Breast epithelium (tissue), 4 donors: ENCODE measurements around the gene PGBD5. TPM values are rescaled to one million over a fixed set of nuclear protein-coding genes. Genes with fewer than 3 reads are reported as not detected.

ENCODE experiments used
- DNase-seq, 2 donors: peaks; one replicate each; pipeline ENCODE4 v3.0.0-alpha.2; 2019; ENCODE audit warnings: low spot score in 2 of 2
- H3K27ac ChIP-seq, 2 donors: fragments of 200-600 bp; sonication (generic) in 1 of 2; one replicate each; pipeline ENCODE4 v1.5.1; 2016 to 2019; ENCODE audit warnings: mild to moderate bottlenecking in 1 of 2
- H3K27me3 ChIP-seq, 2 donors: fragments of 200-600 bp; sonication (generic) in 1 of 2; one replicate each; pipeline versions ENCODE4 v1.5.1 to v1.6.0; 2017 to 2019; ENCODE audit warnings: control low read depth in 1 of 2, mild to moderate bottlenecking in 1 of 2
- H3K36me3 ChIP-seq: fragments of 200-600 bp; one replicate; pipeline ENCODE4 v1.5.1; 2019
- H3K4me1 ChIP-seq, 2 donors: fragments of 200-600 bp; sonication (generic); one replicate each; pipeline ENCODE4 v1.5.1; 2016 to 2019; ENCODE audit warnings: control low read depth in 1 of 2
- H3K4me3 ChIP-seq, 3 donors: fragments of 200-600 bp; sonication (generic); 1 replicate in 2 of 3; 2 replicates in 1 of 3; pipeline ENCODE4 v1.5.1; 2016 to 2019; ENCODE audit warnings: mild to moderate bottlenecking in 3 of 3, moderate library complexity in 2 of 3
- H3K9me3 ChIP-seq, 2 donors: fragments of 200-600 bp; sonication (generic) in 1 of 2; one replicate each; pipeline ENCODE4 v1.5.1; 2016 to 2019; ENCODE audit warnings: control low read depth in 1 of 2
- POLR2A ChIP-seq: fragments of 450-650 bp; IDR thresholded peaks from one replicate; pipeline ENCODE4 v1.6.1; 2016; ENCODE audit warnings: antibody characterized with exemption, mild to moderate bottlenecking, moderate library complexity
- POLR2AphosphoS5 ChIP-seq, 3 donors: sonication (generic); formaldehyde crosslinking; IDR thresholded peaks; one replicate each; pipeline ENCODE4 v1.6.1; 2017; ENCODE audit warnings: antibody characterized with exemption in 3 of 3
- intact Hi-C: fragments of 100-400 bp; cut with DNase I; formaldehyde crosslinking; loops from one replicate; pipeline ENCODE4 v1.15.1; 2023; ENCODE audit warnings: low total_unique reads
- total RNA-seq, 3 donors: library from RNA; depleted of rRNA; stranded (reverse); fragments of >200 nt; gene quantifications; one replicate each; pipeline ENCODE4 v1.1.0, GENCODE V29; 2016
- TF ChIP-seq, protein P1 (sequence below), 3 donors: fragments of 450-650 bp; IDR thresholded peaks; one replicate each; pipeline ENCODE4 v1.5.1; 2016 to 2017; ENCODE audit warnings: antibody characterized with exemption in 3 of 3, mild to moderate bottlenecking in 3 of 3, moderate library complexity in 3 of 3

The PGBD5 gene
- total RNA-seq, 3 donors from 2014 or later = 0.48 to 0.98 (median 0.59) TPM

DNA sequence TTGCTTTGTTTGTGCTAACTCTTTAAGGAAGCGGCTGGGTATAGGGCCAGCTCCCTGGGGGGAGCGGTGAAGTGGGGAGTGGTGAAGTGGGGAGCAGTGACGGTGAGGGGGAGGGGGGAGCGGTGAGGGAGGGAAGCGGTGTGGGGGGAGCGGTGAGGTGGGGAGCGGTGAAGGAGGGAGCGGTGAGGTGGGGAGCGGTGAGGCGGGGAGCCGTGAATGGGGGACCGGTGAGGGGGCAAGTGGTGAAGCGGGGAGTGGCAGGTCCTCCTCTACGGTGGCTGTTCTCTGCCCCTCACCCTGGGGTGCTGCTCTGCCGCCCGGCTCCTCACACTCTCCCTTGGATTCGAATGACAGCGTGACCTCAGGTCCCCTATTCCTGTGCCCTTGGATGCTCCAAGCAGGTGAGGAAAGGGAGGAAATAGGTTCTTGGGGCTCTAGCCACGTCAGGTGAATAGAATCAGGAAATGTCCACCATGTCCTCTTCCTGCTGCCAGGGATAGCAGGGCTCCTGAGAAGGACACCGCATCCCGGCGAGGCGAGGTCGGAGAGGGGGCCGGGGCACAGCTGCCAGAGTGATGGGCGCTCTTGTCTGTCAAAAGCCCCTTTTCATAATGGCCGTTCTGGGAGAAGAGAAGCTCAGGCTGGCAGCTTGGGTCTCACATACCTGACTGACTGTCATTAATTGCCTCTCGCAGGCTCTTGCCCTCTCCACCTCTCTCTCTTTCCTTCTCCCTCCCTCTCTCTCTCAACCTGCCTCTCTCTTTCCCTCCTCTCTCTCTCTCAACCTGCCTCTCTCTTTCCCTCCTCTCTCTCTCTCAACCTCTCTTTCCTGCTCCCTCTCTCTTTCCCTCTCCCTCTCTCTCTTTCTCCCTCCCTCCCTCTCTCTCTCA, 134.2 kb downstream of the PGBD5 start:
- Histone ChIP-seq H3K4me3 (no peak overlapping the region), H3K27ac (no peak overlapping the region), H3K9me3 (no peaks in the 10 kb centered on the region), H3K36me3 (no peaks in the 10 kb centered on the region), H3K4me1 (no peaks in the 10 kb centered on the region), H3K27me3 (peaks cover 0 to 7% of the 10 kb centered on the region in 2 donors)
- intact Hi-C loops = no loop called here
- TF ChIP-seq POLR2A = no peak
- TF ChIP-seq, protein P1, sequence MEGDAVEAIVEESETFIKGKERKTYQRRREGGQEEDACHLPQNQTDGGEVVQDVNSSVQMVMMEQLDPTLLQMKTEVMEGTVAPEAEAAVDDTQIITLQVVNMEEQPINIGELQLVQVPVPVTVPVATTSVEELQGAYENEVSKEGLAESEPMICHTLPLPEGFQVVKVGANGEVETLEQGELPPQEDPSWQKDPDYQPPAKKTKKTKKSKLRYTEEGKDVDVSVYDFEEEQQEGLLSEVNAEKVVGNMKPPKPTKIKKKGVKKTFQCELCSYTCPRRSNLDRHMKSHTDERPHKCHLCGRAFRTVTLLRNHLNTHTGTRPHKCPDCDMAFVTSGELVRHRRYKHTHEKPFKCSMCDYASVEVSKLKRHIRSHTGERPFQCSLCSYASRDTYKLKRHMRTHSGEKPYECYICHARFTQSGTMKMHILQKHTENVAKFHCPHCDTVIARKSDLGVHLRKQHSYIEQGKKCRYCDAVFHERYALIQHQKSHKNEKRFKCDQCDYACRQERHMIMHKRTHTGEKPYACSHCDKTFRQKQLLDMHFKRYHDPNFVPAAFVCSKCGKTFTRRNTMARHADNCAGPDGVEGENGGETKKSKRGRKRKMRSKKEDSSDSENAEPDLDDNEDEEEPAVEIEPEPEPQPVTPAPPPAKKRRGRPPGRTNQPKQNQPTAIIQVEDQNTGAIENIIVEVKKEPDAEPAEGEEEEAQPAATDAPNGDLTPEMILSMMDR (IDR thresholded peaks at IDR 0.05) = no peak
- TF ChIP-seq POLR2AphosphoS5 (IDR thresholded peaks at IDR 0.05) = no peak
- peak in 1 of 2 donors; percentile 43 for DNase-seq

GRCh38 chr1:230289350-230289644, 136.8 kb downstream of the PGBD5 start:
- TF ChIP-seq POLR2A (no peak), POLR2AphosphoS5 (IDR thresholded peaks at IDR 0.05) (no peak)
- TF ChIP-seq, protein P1 (IDR thresholded peaks at IDR 0.05) = no peak
- Histone ChIP-seq H3K9me3 (no peaks in the 10 kb centered on the region), H3K27ac (no peak overlapping the region), H3K36me3 (no peaks in the 10 kb centered on the region), H3K27me3 (peaks cover 0 to 7% of the 10 kb centered on the region in 2 donors), H3K4me1 (no peaks in the 10 kb centered on the region), H3K4me3 (no peak overlapping the region)
- no peak for DNase-seq
- intact Hi-C loops = loop anchor here (10.0 kb wide), 1 partner anchor 654 kb away; no protein-coding TSS in a partner anchor

- Histone ChIP-seq H3K36me3 (no peaks in the 10 kb centered on the region), H3K27ac (no peak overlapping the region), H3K4me1 (no peaks in the 10 kb centered on the region), H3K9me3 (no peaks in the 10 kb centered on the region), H3K4me3 (no peak overlapping the region), H3K27me3 (peaks cover 0 to 7% of the 10 kb centered on the region in 2 donors)
- DNase-seq = no peak
- TF ChIP-seq, protein P1 (IDR thresholded peaks at IDR 0.05) = no peak
- TF ChIP-seq POLR2A (no peak), POLR2AphosphoS5 (IDR thresholded peaks at IDR 0.05) (no peak)
- intact Hi-C loops = loop anchor here (10.0 kb wide), 1 partner anchor 654 kb away; no protein-coding TSS in a partner anchor
Observed at GRCh38 chr1:230288641-230289349, 137.3 kb downstream of the PGBD5 start.

- peaks cover 0 to 7% of the 10 kb centered on the region in 2 donors for H3K27me3 ChIP-seq
- H3K4me3 ChIP-seq = no peak overlapping the region
- H3K4me1 ChIP-seq = no peaks in the 10 kb centered on the region
- intact Hi-C loops = loop anchor here (10.0 kb wide), 1 partner anchor 653 kb away; no protein-coding TSS in a partner anchor
- DNase-seq = no peak
- no peak overlapping the region for H3K27ac ChIP-seq
- no peaks in the 10 kb centered on the region for H3K9me3 ChIP-seq
- no peaks in the 10 kb centered on the region for H3K36me3 ChIP-seq
- no peak for TF ChIP-seq POLR2A
- TF ChIP-seq, protein P1 (IDR thresholded peaks at IDR 0.05) = no peak
- TF ChIP-seq POLR2AphosphoS5 (IDR thresholded peaks at IDR 0.05) = no peak
Observed at GRCh38 chr1:230287674-230288315, 138.3 kb downstream of the PGBD5 start.
